ENCODE measurements around the gene ACTR6. TPM values are rescaled to one million over a fixed set of nuclear protein-coding genes. Genes with fewer than 3 reads are reported as not detected.

The ACTR6 gene
- total RNA-seq, 4 donors from 2014 or later, result 14.2 to 21.0 (median 16.5) TPM

- no peak overlapping the region for H3K27ac ChIP-seq
- no peak for DNase-seq
- intact Hi-C loops (cut with DNase I), result no loop called here
- no peaks in the 10 kb centered on the region for H3K9me3 ChIP-seq
- H3K36me3 ChIP-seq, result peaks cover 0 to 11% (median 0%) of the 10 kb centered on the region in 3 donors
- no peak overlapping the region for H3K4me3 ChIP-seq
- no peak for TF ChIP-seq CTCF (IDR thresholded peaks at IDR 0.05)
- no peak for TF ChIP-seq POLR2A (IDR thresholded peaks at IDR 0.05)
- WGBS, 2 donors, result 83 to 88% methylated on average over 8 to 9 of the region's 13 CpGs
- H3K4me1 ChIP-seq, result peaks cover 0 to 16% (median 5%) of the 10 kb centered on the region in 3 donors
- no peaks in the 10 kb centered on the region for H3K27me3 ChIP-seq
These were observed 10.8 kb upstream of the ACTR6 start for GRCh38 chr12:100189636-100190394.

- DNase-seq, result no peak
- H3K4me3 ChIP-seq, result no peak overlapping the region
- peaks cover 0 to 15% (median 0%) of the 10 kb centered on the region in 3 donors for H3K36me3 ChIP-seq
- no peaks in the 10 kb centered on the region for H3K9me3 ChIP-seq
- H3K27ac ChIP-seq, result no peak overlapping the region
- peaks cover 0 to 4% (median 0%) of the 10 kb centered on the region in 3 donors for H3K4me1 ChIP-seq
- intact Hi-C loops (cut with DNase I), result no loop called here
- no peak for TF ChIP-seq CTCF (IDR thresholded peaks at IDR 0.05)
- no peak for TF ChIP-seq POLR2A (IDR thresholded peaks at IDR 0.05)
- H3K27me3 ChIP-seq, result no peaks in the 10 kb centered on the region
- WGBS, 2 donors, result 92 to 94% methylated on average over 1 of the region's 1 CpG
These were observed 7.5 kb upstream of the ACTR6 start for GRCh38 chr12:100193085-100193484.

- 60 to 65% methylated on average over 3 to 4 of the region's 4 CpGs for WGBS, 2 donors
- no peak for DNase-seq
- Histone ChIP-seq H3K36me3 (peaks cover 0 to 9% (median 0%) of the 10 kb centered on the region in 3 donors), H3K27me3 (no peaks in the 10 kb centered on the region), H3K4me3 (no peak overlapping the region), H3K9me3 (no peaks in the 10 kb centered on the region), H3K27ac (no peak overlapping the region), H3K4me1 (peaks cover 0 to 40% (median 16%) of the 10 kb centered on the region in 3 donors)
- intact Hi-C loops (cut with DNase I), result no loop called here
- TF ChIP-seq CTCF (IDR thresholded peaks at IDR 0.05), result no peak
- TF ChIP-seq POLR2A (IDR thresholded peaks at IDR 0.05), result no peak
These were observed 3.1 kb upstream of the ACTR6 start for GRCh38 chr12:100197486-100197885.

GRCh38 chr12:100199023-100199346, 1.6 kb upstream of the ACTR6 start:
- peaks cover 0 to 9% (median 0%) of the 10 kb centered on the region in 3 donors for H3K36me3 ChIP-seq
- intact Hi-C loops (cut with DNase I), result no loop called here
- peaks cover 0 to 48% (median 16%) of the 10 kb centered on the region in 3 donors for H3K4me1 ChIP-seq
- no peaks in the 10 kb centered on the region for H3K9me3 ChIP-seq
- H3K27ac ChIP-seq, result peak overlapping the region in 3 of 4 donors; percentile 82 to 91 (median 90)
- H3K4me3 ChIP-seq, result peak overlapping the region; percentile 75 to 94 (median 89)
- no peak for DNase-seq
- 38 to 41% methylated on average over 6 of the region's 6 CpGs for WGBS, 2 donors
- no peaks in the 10 kb centered on the region for H3K27me3 ChIP-seq
- TF ChIP-seq POLR2A (IDR thresholded peaks at IDR 0.05), result no peak

GRCh38 chr12:100199347-100200149, 1.1 kb upstream of the ACTR6 start:
- intact Hi-C loops (cut with DNase I), result no loop called here
- H3K27ac ChIP-seq, result peak overlapping the region; percentile 82 to 91 (median 88)
- no peak for DNase-seq
- no peak for TF ChIP-seq CTCF (IDR thresholded peaks at IDR 0.05)
- TF ChIP-seq POLR2A (IDR thresholded peaks at IDR 0.05), result no peak
- H3K36me3 ChIP-seq, result peaks cover 0 to 12% (median 0%) of the 10 kb centered on the region in 3 donors
- 0 to 4% methylated on average over 19 to 24 of the region's 79 CpGs for WGBS, 2 donors
- peak overlapping the region; percentile 75 to 94 (median 89) for H3K4me3 ChIP-seq
- H3K9me3 ChIP-seq, result no peaks in the 10 kb centered on the region
- no peaks in the 10 kb centered on the region for H3K27me3 ChIP-seq
- peaks cover 0 to 48% (median 16%) of the 10 kb centered on the region in 3 donors for H3K4me1 ChIP-seq
